Endodermal cell (in vitro differentiated cells): Measurements from ENCODE around the gene MYO7B. TPM values are rescaled to one million over a fixed set of nuclear protein-coding genes. Genes with fewer than 3 reads are reported as not detected.

Experiments
- DNase-seq: peaks from one replicate; pipeline ENCODE4 v3.0.0-alpha.2; 2017
- H3K27ac ChIP-seq: 2 replicates; pipeline ENCODE4 v1.5.1; 2013; ENCODE audit warnings: mild to moderate bottlenecking, low read depth, low read length, moderate library complexity
- H3K27me3 ChIP-seq: 2 replicates; pipeline ENCODE4 v1.6.1; 2013; ENCODE audit warnings: mild to moderate bottlenecking, low read length, moderate library complexity; ENCODE audit not compliant: insufficient read depth, control insufficient read depth, poor library complexity, severe bottlenecking
- H3K36me3 ChIP-seq: 2 replicates; pipeline ENCODE4 v1.7.0; 2013; ENCODE audit warnings: mild to moderate bottlenecking, low read length, moderate library complexity; ENCODE audit not compliant: control insufficient read depth, insufficient read depth
- H3K4me1 ChIP-seq: one replicate; pipeline ENCODE4 v1.7.0; 2013; ENCODE audit warnings: low read length; ENCODE audit not compliant: control insufficient read depth, insufficient read depth
- H3K4me3 ChIP-seq: 2 replicates; pipeline ENCODE4 v1.5.1; 2013; ENCODE audit warnings: mild to moderate bottlenecking, low read length, moderate library complexity
- H3K9ac ChIP-seq: 2 replicates; pipeline ENCODE4 v1.6.1; 2013; ENCODE audit warnings: mild to moderate bottlenecking, low read length, moderate library complexity; ENCODE audit not compliant: poor library complexity, severe bottlenecking; ENCODE audit errors: extremely low read depth
- H3K9me3 ChIP-seq: 2 replicates; pipeline ENCODE4 v1.6.1; 2013; ENCODE audit warnings: mild to moderate bottlenecking, low read length, moderate library complexity; ENCODE audit not compliant: control insufficient read depth
- H3K27ac Mint-ChIP-seq: 2 replicates; pipeline ENCODE4 v1.8.0; 2020; ENCODE audit warnings: mixed read lengths
- H3K27me3 Mint-ChIP-seq: 2 replicates; pipeline ENCODE4 v1.8.0; 2021; ENCODE audit warnings: mild to moderate bottlenecking, mixed read lengths; ENCODE audit not compliant: insufficient read depth
- H3K36me3 Mint-ChIP-seq: 2 replicates; pipeline ENCODE4 v1.8.0; 2020; ENCODE audit warnings: low read depth, mixed read lengths
- H3K4me1 Mint-ChIP-seq: 2 replicates; pipeline ENCODE4 v1.8.0; 2020; ENCODE audit warnings: mixed read lengths
- H3K4me3 Mint-ChIP-seq: 2 replicates; pipeline ENCODE4 v1.8.0; 2020; ENCODE audit warnings: mild to moderate bottlenecking, moderate library complexity, mixed read lengths
- H3K9me3 Mint-ChIP-seq: 2 replicates; pipeline ENCODE4 v1.8.0; 2020; ENCODE audit warnings: mild to moderate bottlenecking, mixed read lengths
- CTCF ChIP-seq: fragments of 200-600 bp; sonication (generic); conservative IDR thresholded peaks from 2 replicates; pipeline ENCODE4 v1.5.0; 2021; ENCODE audit warnings: antibody characterized with exemption, mild to moderate bottlenecking
- WGBS, 2 experiments: methylation state at CpG; one replicate each; pipeline versions ENCODE4 v1.1.5 to v1.1.7; 2013; ENCODE audit warnings: missing lambda C conversion rate in 2 of 2, mixed read lengths in 1 of 2; ENCODE audit not compliant: insufficient coverage in 1 of 2, insufficient read length in 1 of 2; 5-methylcytosine and 5-hydroxymethylcytosine counted together
- total RNA-seq, 2 donors: library from RNA; stranded (reverse); fragmentation: NEBNext Ultra II Directional in 1 of 2; extraction: Animal tissue kit (Norgen Biotek cat#: 25700) in 1 of 2; gene quantifications; 2 replicates in 1 of 2; 3 replicates in 1 of 2; pipeline ENCODE4 v1.2.1, GENCODE V29; 2021

The MYO7B gene
- total RNA-seq, 2 donors from 2014 or later, result 0.11 TPM; not detected in 1

- Histone ChIP-seq H3K36me3 (no peaks in the 10 kb centered on the region), H3K4me3 (no peak overlapping the region), H3K4me1 (no peaks in the 10 kb centered on the region), H3K27me3 (no peaks in the 10 kb centered on the region), H3K9ac (no peak overlapping the region), H3K27ac (peak overlapping the region; percentile 70), H3K9me3 (no peaks in the 10 kb centered on the region)
- 91 to 94% methylated on average over 15 to 24 of the region's 24 CpGs for WGBS, 2 experiments
- Mint-ChIP-seq H3K4me3 (no peak overlapping the region), H3K9me3 (no peaks in the 10 kb centered on the region), H3K27me3 (peaks cover 2% of the 10 kb centered on the region), H3K27ac (no peak overlapping the region), H3K36me3 (no peaks in the 10 kb centered on the region), H3K4me1 (peaks cover 3% of the 10 kb centered on the region)
- no peak for TF ChIP-seq CTCF
- no peak for DNase-seq
Observed at GRCh38 chr2:127646487-127647241, 111.2 kb downstream of the MYO7B start.

- H3K4me3 Mint-ChIP-seq, result no peak overlapping the region
- no peak for TF ChIP-seq CTCF
- Histone ChIP-seq H3K27ac (no peak overlapping the region), H3K27me3 (no peaks in the 10 kb centered on the region), H3K9me3 (no peaks in the 10 kb centered on the region), H3K4me1 (no peaks in the 10 kb centered on the region), H3K36me3 (no peaks in the 10 kb centered on the region), H3K4me3 (no peak overlapping the region), H3K9ac (no peak overlapping the region)
- no peaks in the 10 kb centered on the region for H3K36me3 Mint-ChIP-seq
- peaks cover 3% of the 10 kb centered on the region for H3K4me1 Mint-ChIP-seq
- DNase-seq, result no peak
- H3K27me3 Mint-ChIP-seq, result peaks cover 2% of the 10 kb centered on the region
- H3K27ac Mint-ChIP-seq, result no peak overlapping the region
- no peaks in the 10 kb centered on the region for H3K9me3 Mint-ChIP-seq
- WGBS, 2 experiments, result 83 to 90% methylated on average over 9 to 16 of the region's 16 CpGs
Observed at GRCh38 chr2:127647242-127648190, 112.0 kb downstream of the MYO7B start.

GRCh38 chr2:127648321-127648720 lies 112.8 kb downstream of the MYO7B start:
- H3K27ac Mint-ChIP-seq, result no peak overlapping the region
- H3K4me1 Mint-ChIP-seq, result peaks cover 3% of the 10 kb centered on the region
- Histone ChIP-seq H3K27ac (no peak overlapping the region), H3K9ac (no peak overlapping the region), H3K9me3 (no peaks in the 10 kb centered on the region), H3K4me3 (no peak overlapping the region), H3K27me3 (no peaks in the 10 kb centered on the region), H3K4me1 (no peaks in the 10 kb centered on the region), H3K36me3 (no peaks in the 10 kb centered on the region)
- no peaks in the 10 kb centered on the region for H3K9me3 Mint-ChIP-seq
- 92 to 94% methylated on average over 6 of the region's 6 CpGs for WGBS, 2 experiments
- TF ChIP-seq CTCF, result no peak
- H3K4me3 Mint-ChIP-seq, result no peak overlapping the region
- peaks cover 5% of the 10 kb centered on the region for H3K27me3 Mint-ChIP-seq
- no peaks in the 10 kb centered on the region for H3K36me3 Mint-ChIP-seq
- no peak for DNase-seq
